Common myeloid progenitor, CD34-positive (primary cell): Measurements from ENCODE around the gene B3GAT2.

Source experiments
- CTCF ChIA-PET: fragments of 350-600 bp; sonication (Branson Sonifier 250); formaldehyde crosslinking; loops from one replicate; lab custom pipeline; 2021; ENCODE audit warnings: antibody characterized with exemption; lab: Charles Lee
- POLR2A ChIA-PET: fragments of 350-600 bp; sonication (Branson Sonifier 250); formaldehyde crosslinking; loops from one replicate; lab custom pipeline; 2021; ENCODE audit warnings: antibody characterized with exemption; lab: Charles Lee
- DNase-seq, 3 donors: peaks; one replicate each; pipeline versions ENCODE4 v3.0.0 to v3.0.0-alpha.2; 2013
- H3K27ac ChIP-seq, 2 experiments: 1 replicate in 1 of 2; 2 replicates in 1 of 2; pipeline ENCODE4 v1.7.0; 2013; ENCODE audit warnings: inconsistent platforms in 2 of 2, low read length in 2 of 2, mild to moderate bottlenecking in 2 of 2, low read depth in 1 of 2, moderate library complexity in 1 of 2; ENCODE audit not compliant: severe bottlenecking in 2 of 2, insufficient read depth in 1 of 2, poor library complexity in 1 of 2
- H3K27me3 ChIP-seq, 5 experiments: replicated peaks in 2 of 5; 1 replicate in 3 of 5; 2 replicates in 2 of 5; pipeline versions ENCODE4 v1.6.1 to v1.7.0; 2013; ENCODE audit warnings: low read length in 4 of 5, mild to moderate bottlenecking in 2 of 5, moderate library complexity in 2 of 5, inconsistent platforms in 1 of 5; ENCODE audit not compliant: insufficient read depth in 5 of 5, control insufficient read depth in 4 of 5
- H3K36me3 ChIP-seq, 4 experiments: 1 replicate in 2 of 4; 2 replicates in 2 of 4; pipeline versions ENCODE4 v1.6.1 to v1.7.0; 2013; ENCODE audit warnings: low read length in 3 of 4, control low read depth in 1 of 4, mild to moderate bottlenecking in 1 of 4; ENCODE audit not compliant: control insufficient read depth in 4 of 4, insufficient read depth in 4 of 4
- H3K4me1 ChIP-seq, 4 experiments: 1 replicate in 3 of 4; 2 replicates in 1 of 4; pipeline versions ENCODE4 v1.6.1 to v1.7.1; 2013; ENCODE audit warnings: low read length in 3 of 4, mild to moderate bottlenecking in 3 of 4, control low read depth in 1 of 4, inconsistent platforms in 1 of 4, moderate library complexity in 1 of 4; ENCODE audit not compliant: control insufficient read depth in 4 of 4, insufficient read depth in 4 of 4; ENCODE audit errors: control extremely low read depth in 1 of 4
- H3K4me3 ChIP-seq, 7 experiments: 1 replicate in 4 of 7; 2 replicates in 3 of 7; pipeline versions ENCODE4 v1.5.1 to v1.7.0; 2013; ENCODE audit warnings: mild to moderate bottlenecking in 7 of 7, low read length in 6 of 7, moderate library complexity in 6 of 7, inconsistent platforms in 2 of 7, low read depth in 2 of 7, control low read depth in 1 of 7; ENCODE audit not compliant: insufficient read depth in 4 of 7, control insufficient read depth in 1 of 7; ENCODE audit errors: extremely low read depth in 1 of 7
- H3K9me3 ChIP-seq, 5 experiments: 1 replicate in 4 of 5; 2 replicates in 1 of 5; pipeline versions ENCODE4 v1.6.1 to v1.7.1; 2013; ENCODE audit warnings: low read length in 4 of 5, mild to moderate bottlenecking in 2 of 5, inconsistent platforms in 1 of 5, low read depth in 1 of 5, moderate library complexity in 1 of 5; ENCODE audit not compliant: control insufficient read depth in 4 of 5, insufficient read depth in 2 of 5; ENCODE audit errors: control extremely low read depth in 1 of 5
- WGBS: methylation state at CpG from one replicate; pipeline ENCODE4 v1.1.5; 2013; ENCODE audit not compliant: insufficient coverage; 5-methylcytosine and 5-hydroxymethylcytosine counted together

B3GAT2 gene

GRCh38 chr6:70982747-70983146 lies 25.9 kb upstream of the B3GAT2 start:
- CTCF ChIA-PET, result no interaction called here
- no peak for DNase-seq
- no peaks in the 10 kb centered on the region for H3K36me3 ChIP-seq
- no peak overlapping the region for H3K27ac ChIP-seq
- H3K4me1 ChIP-seq, result no peaks in the 10 kb centered on the region
- H3K27me3 ChIP-seq, result no peaks in the 10 kb centered on the region
- 100% methylated on average over 1 of the region's 3 CpGs for WGBS
- peaks cover 0 to 2% (median 0%) of the 10 kb centered on the region in 5 experiments for H3K9me3 ChIP-seq
- POLR2A ChIA-PET, result no interaction called here
- H3K4me3 ChIP-seq, result no peak overlapping the region

DNA sequence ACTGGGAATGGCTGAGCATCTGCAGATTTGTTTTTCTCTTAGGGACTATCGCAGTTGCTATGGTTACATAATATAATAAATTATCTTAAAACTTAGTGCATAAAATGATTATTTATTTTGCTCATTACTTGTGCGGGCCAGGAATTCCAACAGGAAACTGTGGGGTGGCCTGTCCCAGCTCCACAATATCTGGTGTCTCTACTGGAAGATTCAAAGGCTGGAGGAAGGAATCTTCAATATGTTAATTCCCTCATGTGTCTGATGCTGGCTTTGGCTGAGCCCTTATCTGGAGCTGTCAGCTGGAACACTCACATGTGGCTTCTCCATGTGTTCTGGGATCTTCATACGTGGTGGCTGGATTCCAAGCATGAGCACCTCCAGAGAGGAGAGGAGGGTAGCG lies 23.9 kb upstream of the B3GAT2 start:
- Histone ChIP-seq H3K36me3 (no peaks in the 10 kb centered on the region), H3K9me3 (peaks cover 0 to 2% (median 0%) of the 10 kb centered on the region in 5 experiments), H3K27ac (no peak overlapping the region), H3K4me1 (no peaks in the 10 kb centered on the region), H3K4me3 (no peak overlapping the region), H3K27me3 (no peaks in the 10 kb centered on the region)
- ChIA-PET CTCF (no interaction called here), POLR2A (no interaction called here)
- DNase-seq, result no peak
- 100% methylated on average over 1 of the region's 4 CpGs for WGBS

DNA sequence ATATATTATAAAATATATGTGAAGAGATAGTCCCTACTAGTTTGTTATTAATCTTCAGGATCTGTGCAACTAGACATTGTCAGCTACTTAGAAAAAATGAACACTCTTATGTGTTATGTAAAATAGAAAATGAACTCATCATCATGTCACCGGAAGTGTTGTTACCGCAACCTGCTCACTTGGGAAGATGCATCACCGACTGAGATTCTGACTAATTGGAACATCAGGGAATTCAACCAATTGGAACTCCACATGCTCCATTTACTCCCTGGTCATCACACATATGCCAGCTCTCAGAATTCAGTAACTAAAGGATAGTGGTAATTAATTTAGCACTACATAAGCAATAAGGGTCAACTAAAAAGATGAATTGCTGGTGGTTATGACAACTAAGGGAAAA lies 16.7 kb upstream of the B3GAT2 start:
- POLR2A ChIA-PET, result no interaction called here
- Histone ChIP-seq H3K27ac (no peak overlapping the region), H3K27me3 (peaks cover 0 to 5% (median 0%) of the 10 kb centered on the region in 5 experiments), H3K4me3 (no peak overlapping the region), H3K36me3 (no peaks in the 10 kb centered on the region), H3K4me1 (no peaks in the 10 kb centered on the region), H3K9me3 (no peaks in the 10 kb centered on the region)
- DNase-seq, result no peak
- WGBS, result no CpG with 5 or more reads among the region's 3 CpGs
- CTCF ChIA-PET, result no interaction called here

DNA sequence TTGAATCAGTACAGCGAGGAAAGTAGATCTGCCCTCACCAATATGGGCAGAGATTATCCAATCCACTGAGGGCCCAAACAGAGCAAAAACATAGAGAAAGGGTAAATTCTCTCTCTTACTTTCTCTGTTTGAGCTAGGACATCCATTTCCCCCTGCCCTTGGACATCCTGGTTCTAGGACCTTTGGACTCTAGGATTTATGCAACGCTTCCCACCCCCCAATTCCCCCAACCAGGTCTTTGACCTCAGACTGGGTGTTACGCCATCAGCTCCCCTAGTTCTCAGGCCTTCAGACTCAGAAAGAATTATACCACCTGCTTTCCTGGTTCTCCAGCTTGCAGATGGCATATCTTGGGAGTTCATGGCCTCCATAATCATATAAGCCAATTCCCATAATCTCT lies 10.2 kb upstream of the B3GAT2 start:
- peaks cover 0 to 3% (median 0%) of the 10 kb centered on the region in 5 experiments for H3K27me3 ChIP-seq

GRCh38 chr6:70957284-70957617 lies 391 bp upstream of the B3GAT2 start:
- ChIA-PET CTCF (interaction anchor here (1.0 kb wide), 1 partner anchor 250 kb away, joined by 3 read pairs; no protein-coding TSS in a partner anchor), POLR2A (no interaction called here)
- Histone ChIP-seq H3K4me3 (peak overlapping the region in 6 of 7 experiments; percentile 21 to 76 (median 56)), H3K4me1 (peaks cover 0 to 27% (median 21%) of the 10 kb centered on the region in 4 experiments), H3K27me3 (peaks cover 16 to 77% (median 36%) of the 10 kb centered on the region in 5 experiments), H3K9me3 (no peaks in the 10 kb centered on the region), H3K36me3 (no peaks in the 10 kb centered on the region), H3K27ac (no peak overlapping the region)
- WGBS, result 3% methylated on average over 16 of the region's 19 CpGs
- DNase-seq, result peak in 2 of 3 donors; percentile 33 to 45

More for the DNA sequence above, 10.2 kb upstream of the B3GAT2 start:
- DNase-seq, result no peak
- Histone ChIP-seq H3K27ac (no peak overlapping the region), H3K36me3 (no peaks in the 10 kb centered on the region), H3K4me3 (no peak overlapping the region), H3K9me3 (no peaks in the 10 kb centered on the region), H3K4me1 (no peaks in the 10 kb centered on the region)
- CTCF ChIA-PET, result no interaction called here
- POLR2A ChIA-PET, result no interaction called here
- WGBS, result 100% methylated on average over 3 of the region's 3 CpGs

- POLR2A ChIA-PET, result no interaction called here
- 2% methylated on average over 15 of the region's 27 CpGs for WGBS
- peaks cover 16 to 77% (median 36%) of the 10 kb centered on the region in 5 experiments for H3K27me3 ChIP-seq
- no peak overlapping the region for H3K27ac ChIP-seq
- no peaks in the 10 kb centered on the region for H3K9me3 ChIP-seq
- no peak for DNase-seq
- H3K4me3 ChIP-seq, result peak overlapping the region; percentile 30 to 76 (median 60)
- CTCF ChIA-PET, result interaction anchor here (0.7 to 2.3 kb wide), 8 partner anchors 10 to 646 kb away, joined by 3 to 5 read pairs (median 4); no protein-coding TSS in a partner anchor
- H3K4me1 ChIP-seq, result peaks cover 0 to 27% (median 21%) of the 10 kb centered on the region in 4 experiments
- no peaks in the 10 kb centered on the region for H3K36me3 ChIP-seq
These were observed 739 bp downstream of the B3GAT2 start for GRCh38 chr6:70956191-70956450.

DNA sequence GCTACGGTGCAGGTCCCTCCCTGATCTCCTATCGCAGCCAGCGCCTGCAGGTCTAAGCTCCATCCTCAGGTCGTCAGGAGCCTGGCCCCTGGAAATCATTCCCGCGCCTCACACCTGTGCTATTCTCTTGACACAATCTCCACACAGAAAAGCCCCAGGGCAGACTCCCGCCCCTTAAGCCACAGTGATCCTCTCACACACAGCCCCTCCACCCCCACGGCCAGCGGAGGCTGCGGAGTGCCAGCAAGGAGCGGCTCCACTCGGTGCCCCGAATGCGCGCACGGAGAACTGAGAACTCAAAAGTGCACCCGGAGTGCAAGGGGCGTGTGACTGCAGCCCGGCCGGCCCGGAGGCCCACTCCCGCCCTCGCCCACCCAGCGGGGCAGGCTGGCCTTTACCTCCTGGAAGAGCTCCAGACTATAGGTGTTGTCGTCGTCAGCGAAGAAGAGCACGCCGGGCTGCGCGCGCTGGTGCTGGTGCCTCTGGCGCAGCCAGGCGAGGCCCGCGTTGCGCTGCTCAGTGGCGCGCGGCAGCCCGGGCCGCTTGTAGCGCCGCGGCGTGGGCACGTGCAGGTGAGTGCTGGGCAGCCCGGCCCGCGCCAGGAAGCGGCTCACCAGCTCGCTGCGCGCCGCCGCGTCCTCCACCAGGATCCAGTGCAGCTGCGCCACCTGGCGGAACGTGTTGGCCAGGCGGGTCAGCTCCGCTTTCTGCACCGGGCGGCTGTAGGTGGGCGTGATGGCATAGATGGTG lies 1.2 kb downstream of the B3GAT2 start:
- DNase-seq, result peak; percentile 78 to 91 (median 88)
- peaks cover 16 to 74% (median 36%) of the 10 kb centered on the region in 5 experiments for H3K27me3 ChIP-seq
- POLR2A ChIA-PET, result no interaction called here

More for the DNA sequence above, 1.2 kb downstream of the B3GAT2 start:
- CTCF ChIA-PET, result interaction anchor here (0.7 to 2.3 kb wide), 8 partner anchors 10 to 646 kb away, joined by 3 to 5 read pairs (median 4); no protein-coding TSS in a partner anchor
- Histone ChIP-seq H3K36me3 (no peaks in the 10 kb centered on the region), H3K9me3 (no peaks in the 10 kb centered on the region), H3K4me1 (peaks cover 0 to 27% (median 21%) of the 10 kb centered on the region in 4 experiments), H3K27ac (no peak overlapping the region), H3K4me3 (peak overlapping the region; percentile 31 to 76 (median 60))
- under 1% methylated on average over 33 of the region's 65 CpGs for WGBS
